Fibroblast of villous mesenchyme (primary cell): Measurements from ENCODE around the gene CORO2B. TPM values are rescaled to one million over a fixed set of nuclear protein-coding genes. Genes with fewer than 3 reads are reported as not detected.

Source experiments
- DNase-seq: peaks from one replicate; pipeline ENCODE4 v3.0.0-alpha.2; 2010; ENCODE audit warnings: low read depth
- H3K4me3 ChIP-seq: 2 replicates; pipeline ENCODE4 v1.5.1; 2011; ENCODE audit warnings: low read depth, mild to moderate bottlenecking, low read length
- CTCF ChIP-seq: IDR thresholded peaks from 2 replicates; pipeline ENCODE4 v1.5.1; 2012; ENCODE audit warnings: low read depth, mild to moderate bottlenecking, low read length; ENCODE audit not compliant: insufficient read depth
- total RNA-seq: library from RNA; depleted of rRNA; stranded (reverse); fragments of >200 nt; gene quantifications from 2 replicates; pipeline ENCODE4 v1.2.3, GENCODE V29; 2012

The CORO2B gene
- total RNA-seq, 1 donor = 9.5 TPM

- H3K4me3 ChIP-seq = no peak overlapping the region
- no peak for TF ChIP-seq CTCF
- no peak for DNase-seq
Observed at GRCh38 chr15:68763063-68763462, 184.3 kb downstream of the CORO2B start.

- DNase-seq = no peak
- no peak overlapping the region for H3K4me3 ChIP-seq
- TF ChIP-seq CTCF = no peak
Observed at GRCh38 chr15:68764090-68764489, 185.3 kb downstream of the CORO2B start.

GRCh38 chr15:68765602-68766368 lies 187.0 kb downstream of the CORO2B start:
- DNase-seq = no peak
- no peak overlapping the region for H3K4me3 ChIP-seq
- TF ChIP-seq CTCF = no peak

- no peak for TF ChIP-seq CTCF
- DNase-seq = no peak
- H3K4me3 ChIP-seq = no peak overlapping the region
Observed at GRCh38 chr15:68767833-68768232, 189.0 kb downstream of the CORO2B start.

GRCh38 chr15:68768321-68768720 lies 189.5 kb downstream of the CORO2B start:
- TF ChIP-seq CTCF = no peak
- no peak for DNase-seq

GRCh38 chr15:68769702-68770101 lies 190.9 kb downstream of the CORO2B start:
- H3K4me3 ChIP-seq = no peak overlapping the region
- DNase-seq = no peak
- no peak for TF ChIP-seq CTCF

More at GRCh38 chr15:68768321-68768720, 189.5 kb downstream of the CORO2B start:
- H3K4me3 ChIP-seq = no peak overlapping the region

GRCh38 chr15:68770216-68770615 lies 191.4 kb downstream of the CORO2B start:
- DNase-seq = no peak
- no peak for TF ChIP-seq CTCF
- H3K4me3 ChIP-seq = no peak overlapping the region
